HG03571 (cell line): ENCODE measurements around the gene ENPP1.
"Not testable (repeated sequence)": the region's sequence is repeated elsewhere in the genome, so short reads cannot be mapped to it uniquely, and the experiment has no call there.

Experiments
- ATAC-seq: cut with Tn5 transposase; IDR thresholded peaks from one replicate; pipeline ENCODE4 v1.9.1; 2021; ENCODE audit not compliant: unreplicated experiment

Gene ENPP1

DNA sequence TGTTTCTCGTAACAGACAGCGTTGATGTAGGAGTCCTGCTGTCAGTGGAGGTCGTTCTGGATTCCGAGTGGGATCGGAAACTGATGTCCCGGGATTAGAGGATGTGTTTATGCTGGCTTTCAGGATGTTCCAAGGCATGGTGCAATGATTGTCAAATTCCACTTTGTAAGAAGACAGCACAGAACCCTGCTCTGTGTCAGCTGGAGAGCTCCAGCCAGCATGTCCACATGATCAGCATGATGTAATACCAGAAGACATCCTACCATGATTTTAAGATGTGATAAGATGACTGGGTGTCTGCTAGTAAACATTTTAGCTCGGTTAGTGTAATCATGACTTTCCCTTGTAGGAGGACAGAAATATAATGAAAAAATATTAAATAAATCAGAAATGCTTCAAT is 20.3 kb downstream of the ENPP1 start:
- ATAC-seq, result no peak

- no peak for ATAC-seq
Measured at GRCh38 chr6:131828951-131829350, 21.1 kb downstream of the ENPP1 start.

GRCh38 chr6:131831392-131831791 is 23.6 kb downstream of the ENPP1 start:
- ATAC-seq, result no peak

GRCh38 chr6:131831886-131832285 is 24.1 kb downstream of the ENPP1 start:
- no peak for ATAC-seq

DNA sequence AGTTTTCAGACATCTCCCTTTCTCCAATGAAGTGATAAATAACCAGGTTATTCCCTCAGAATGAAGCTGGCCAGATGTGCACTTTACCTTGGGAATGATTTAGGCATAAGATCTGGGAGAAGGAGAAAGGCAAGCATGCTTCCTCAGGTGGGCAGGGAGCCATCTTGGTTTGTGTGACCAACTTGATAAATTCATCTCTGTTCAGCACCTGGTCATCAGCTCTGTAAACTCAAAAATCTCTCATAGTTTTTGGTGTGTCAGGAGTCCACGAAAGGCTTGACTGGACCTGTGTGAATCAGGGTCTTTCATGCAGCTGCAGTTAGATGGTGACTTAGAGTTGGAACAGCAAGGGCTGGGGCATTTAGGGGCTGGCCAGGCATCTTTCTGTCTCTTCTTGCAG is 24.5 kb downstream of the ENPP1 start:
- ATAC-seq, result no peak

GRCh38 chr6:131838051-131838450 is 30.2 kb downstream of the ENPP1 start:
- no peak for ATAC-seq

- no peak for ATAC-seq
Measured at GRCh38 chr6:131839388-131839787, 31.6 kb downstream of the ENPP1 start.

DNA sequence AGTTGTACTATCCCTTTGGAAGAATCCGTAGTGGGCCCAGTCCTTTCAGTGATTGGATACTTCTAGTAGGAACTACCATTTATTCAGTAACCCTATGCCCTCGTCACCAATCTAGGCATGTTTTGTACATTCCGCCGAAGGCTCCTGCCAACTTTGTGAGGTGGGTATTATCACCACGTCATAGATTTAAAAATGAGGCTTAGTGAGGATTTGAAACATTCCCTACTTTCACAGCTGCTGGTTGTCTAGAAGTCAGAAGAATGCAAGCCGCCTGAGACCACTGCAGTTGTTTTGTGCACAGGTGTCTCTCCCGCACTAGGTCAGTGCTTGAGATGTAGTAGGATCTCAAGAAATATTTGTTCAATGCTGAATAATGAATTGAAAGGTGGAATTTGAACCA is 32.6 kb downstream of the ENPP1 start:
- no peak for ATAC-seq

- ATAC-seq, result no peak
Measured at GRCh38 chr6:131840936-131841583, 33.2 kb downstream of the ENPP1 start.

GRCh38 chr6:131843768-131844167 is 35.9 kb downstream of the ENPP1 start:
- no peak for ATAC-seq

GRCh38 chr6:131844243-131844841 is 36.5 kb downstream of the ENPP1 start:
- ATAC-seq, result no peak

DNA sequence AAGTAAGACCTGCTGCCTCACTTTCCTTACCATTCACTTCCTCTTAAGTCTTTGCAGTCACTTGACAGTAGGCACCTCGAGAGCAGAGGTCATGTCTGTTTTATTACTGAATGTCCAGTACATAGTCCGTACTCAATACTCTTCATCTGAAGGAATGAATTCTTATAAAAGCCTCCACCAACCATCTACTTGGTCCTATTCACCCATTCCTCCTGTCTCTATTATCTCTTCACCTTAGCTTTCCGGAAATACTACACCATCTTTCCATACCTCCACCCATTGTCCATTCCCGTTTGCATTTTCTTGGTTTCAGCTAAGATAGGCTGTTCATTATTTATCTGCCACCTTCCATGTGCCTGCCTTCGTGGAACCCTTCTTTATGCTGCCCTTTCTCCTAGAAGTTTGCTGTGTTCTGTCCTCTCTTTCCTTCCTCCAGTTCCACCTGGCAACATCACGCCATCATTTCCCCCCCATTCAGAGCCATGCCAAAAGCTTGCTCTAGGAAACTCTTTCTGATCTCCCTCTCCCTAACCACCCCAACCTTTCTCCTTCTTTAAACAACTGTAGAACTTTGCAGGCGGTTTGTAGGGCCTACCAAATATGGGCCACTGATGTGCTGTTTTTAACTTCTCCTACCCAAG is 38.3 kb downstream of the ENPP1 start:
- ATAC-seq, result no peak

GRCh38 chr6:131846905-131847304 is 39.1 kb downstream of the ENPP1 start:
- ATAC-seq, result no peak

- ATAC-seq, result no peak
Measured at GRCh38 chr6:131849799-131850198, 42.0 kb downstream of the ENPP1 start.

DNA sequence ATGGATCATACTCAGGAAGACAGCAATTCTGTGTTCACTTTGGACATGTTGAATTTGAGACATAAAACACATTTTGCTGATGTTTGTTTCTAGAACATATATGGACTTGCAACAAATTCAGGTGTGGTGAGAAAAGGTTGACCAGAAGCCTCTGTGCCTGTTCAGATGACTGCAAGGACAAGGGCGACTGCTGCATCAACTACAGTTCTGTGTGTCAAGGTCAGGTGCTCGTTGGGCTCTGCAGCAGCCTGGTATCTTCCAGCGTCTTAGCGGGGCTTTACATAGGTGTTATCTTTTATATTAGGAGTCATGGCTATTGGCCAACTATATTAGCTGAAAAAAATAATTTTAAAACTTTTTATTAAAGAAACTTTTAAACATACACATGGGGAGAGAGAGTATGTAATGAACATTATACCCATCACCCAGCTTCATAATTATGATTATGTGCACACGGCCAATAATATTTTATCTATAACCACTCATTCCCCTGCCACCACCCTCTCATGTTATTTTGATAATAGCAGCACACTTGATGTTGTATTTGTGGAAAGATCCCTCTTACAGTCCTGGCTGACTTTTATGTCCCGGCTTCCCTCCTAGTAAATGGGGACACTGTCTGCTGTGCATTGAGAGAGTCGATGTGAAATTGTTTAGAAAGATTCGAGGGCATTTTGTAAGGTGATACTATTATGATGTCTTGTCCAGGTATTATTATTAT is 43.4 kb downstream of the ENPP1 start:
- ATAC-seq, result no peak

DNA sequence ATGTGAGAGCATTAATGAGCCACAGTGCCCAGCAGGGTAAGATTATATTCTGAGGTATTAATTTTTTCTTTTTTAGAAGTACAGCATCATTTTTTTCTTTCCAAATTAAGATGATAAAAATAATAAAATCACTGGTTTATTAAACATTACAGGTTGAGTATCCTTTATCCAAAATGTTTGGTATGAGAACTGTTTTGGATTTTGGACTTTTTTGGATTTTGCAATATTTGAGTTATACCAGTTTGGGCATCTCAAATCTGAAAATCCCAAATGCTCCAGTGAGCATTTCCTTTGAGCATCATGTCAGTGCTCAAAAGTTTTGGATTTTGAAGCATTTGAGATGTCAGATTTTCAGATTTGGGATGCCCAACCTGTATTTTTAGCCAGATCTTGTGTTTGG is 44.4 kb downstream of the ENPP1 start:
- no peak for ATAC-seq

DNA sequence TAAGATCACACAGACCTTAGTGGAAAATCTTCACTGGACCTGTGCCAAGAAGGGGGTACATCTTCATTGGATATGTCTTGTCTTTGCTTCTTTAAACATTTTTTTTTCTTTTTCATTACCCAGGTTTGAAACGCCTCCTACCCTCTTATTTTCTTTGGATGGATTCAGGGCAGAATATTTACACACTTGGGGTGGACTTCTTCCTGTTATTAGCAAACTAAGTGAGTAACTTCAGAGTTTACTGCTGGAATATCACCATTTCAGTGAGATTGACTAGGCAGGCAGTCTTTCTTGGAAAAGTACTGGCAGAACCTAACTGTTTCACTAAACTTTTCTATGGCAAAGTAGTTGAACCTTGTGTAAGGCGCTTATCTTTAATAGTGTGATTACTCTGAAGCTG is 47.0 kb downstream of the ENPP1 start:
- no peak for ATAC-seq

DNA sequence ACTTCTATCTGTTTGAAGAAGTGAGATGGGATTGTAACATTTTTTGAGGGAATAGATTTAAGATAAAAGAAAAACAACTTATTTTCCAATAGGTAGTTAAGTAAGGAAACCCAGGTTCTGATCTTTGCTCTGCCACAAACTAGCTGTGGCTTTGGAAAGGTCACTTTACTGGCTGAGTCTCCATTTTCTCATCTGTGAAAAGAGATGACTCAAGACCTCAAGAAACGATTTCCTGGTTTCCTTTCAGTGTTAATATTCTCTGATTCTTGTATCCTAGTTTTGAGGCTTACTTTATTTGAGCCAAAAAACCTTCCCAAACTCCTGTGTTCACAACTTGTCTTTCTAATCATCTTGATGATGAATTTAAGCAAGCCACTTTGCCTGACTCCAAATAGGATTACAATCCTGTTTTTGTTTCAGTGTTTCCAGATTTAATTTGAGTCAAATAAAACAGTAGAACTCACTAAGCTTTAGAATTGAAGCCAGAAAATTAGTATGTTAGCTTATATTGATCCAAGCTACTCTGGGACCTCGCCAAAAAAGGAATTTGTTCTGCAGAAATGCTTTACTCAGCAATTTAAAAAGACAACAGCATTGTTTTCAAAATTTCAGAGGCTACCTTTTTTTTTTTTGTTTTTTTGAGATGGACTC is 51.1 kb downstream of the ENPP1 start:
- ATAC-seq, result no peak

DNA sequence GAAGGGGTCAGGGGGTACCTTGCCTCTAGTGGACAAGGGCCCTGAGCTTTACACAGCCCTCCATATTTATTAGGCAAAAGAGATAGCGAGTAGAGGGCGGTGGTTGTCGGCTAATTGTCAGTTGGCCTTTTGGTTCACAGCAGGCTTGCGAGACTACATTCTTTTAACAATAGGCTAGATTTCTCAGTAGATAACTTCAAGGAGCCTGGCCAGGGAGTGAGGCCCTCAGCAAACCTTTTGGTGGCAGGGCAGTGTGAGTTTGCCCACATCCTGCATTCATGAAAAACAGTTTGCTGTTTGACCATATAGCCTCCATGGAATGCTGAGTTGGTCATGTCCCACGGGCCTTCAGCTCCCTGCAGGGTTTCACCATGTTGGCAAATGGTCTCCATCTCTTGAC is 51.8 kb downstream of the ENPP1 start:
- ATAC-seq, result not testable (repeated sequence)

DNA sequence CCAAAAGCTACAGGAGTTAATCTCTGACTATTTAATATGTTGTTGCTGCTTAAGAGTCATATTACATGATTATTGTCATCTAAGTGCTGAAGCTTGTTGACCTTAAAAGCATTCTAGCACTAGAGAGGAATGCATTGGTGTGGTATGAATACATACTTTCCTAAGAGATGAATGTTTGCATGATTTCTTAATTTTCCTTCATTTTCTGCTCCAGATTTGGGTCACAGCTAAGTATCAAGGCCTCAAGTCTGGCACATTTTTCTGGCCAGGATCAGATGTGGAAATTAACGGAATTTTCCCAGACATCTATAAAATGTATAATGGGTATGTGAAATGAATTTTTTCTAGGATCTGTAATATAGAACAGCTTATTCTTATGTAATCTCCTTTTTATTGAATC is 53.6 kb downstream of the ENPP1 start:
- no peak for ATAC-seq

DNA sequence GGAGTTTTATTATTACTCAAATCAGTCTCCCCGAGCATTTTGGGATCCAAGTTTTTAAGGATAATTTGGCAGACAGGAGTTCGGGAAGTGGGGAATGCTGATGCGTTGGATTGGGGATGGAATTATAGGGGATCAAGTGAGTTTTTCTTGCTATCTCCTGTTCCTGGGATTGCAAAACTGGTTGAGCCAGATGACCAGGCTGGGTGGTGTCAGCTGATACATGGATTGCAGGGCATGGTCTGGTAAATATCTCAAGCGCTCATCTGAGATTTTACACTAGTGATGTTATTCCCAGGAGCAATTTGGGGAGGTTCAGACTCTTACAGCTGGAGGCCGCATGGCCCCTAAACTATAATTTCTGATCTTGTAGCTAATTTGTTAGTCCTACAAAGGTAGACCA is 54.7 kb downstream of the ENPP1 start:
- no peak for ATAC-seq
